Activated gamma-delta T cell (primary cell): ENCODE results near the gene AEN.

Source experiments
- DNase-seq: peaks from one replicate; lab custom pipeline; 2025; lab: John Stamatoyannopoulos, UW

The AEN gene

GRCh38 chr15:88664151-88664778 lies 43.1 kb downstream of the AEN start:
- no peak for DNase-seq

- DNase-seq = no peak
Observed at GRCh38 chr15:88674661-88675060, 53.5 kb downstream of the AEN start.

- no peak for DNase-seq
Observed at GRCh38 chr15:88678755-88679154, 57.6 kb downstream of the AEN start.

DNA sequence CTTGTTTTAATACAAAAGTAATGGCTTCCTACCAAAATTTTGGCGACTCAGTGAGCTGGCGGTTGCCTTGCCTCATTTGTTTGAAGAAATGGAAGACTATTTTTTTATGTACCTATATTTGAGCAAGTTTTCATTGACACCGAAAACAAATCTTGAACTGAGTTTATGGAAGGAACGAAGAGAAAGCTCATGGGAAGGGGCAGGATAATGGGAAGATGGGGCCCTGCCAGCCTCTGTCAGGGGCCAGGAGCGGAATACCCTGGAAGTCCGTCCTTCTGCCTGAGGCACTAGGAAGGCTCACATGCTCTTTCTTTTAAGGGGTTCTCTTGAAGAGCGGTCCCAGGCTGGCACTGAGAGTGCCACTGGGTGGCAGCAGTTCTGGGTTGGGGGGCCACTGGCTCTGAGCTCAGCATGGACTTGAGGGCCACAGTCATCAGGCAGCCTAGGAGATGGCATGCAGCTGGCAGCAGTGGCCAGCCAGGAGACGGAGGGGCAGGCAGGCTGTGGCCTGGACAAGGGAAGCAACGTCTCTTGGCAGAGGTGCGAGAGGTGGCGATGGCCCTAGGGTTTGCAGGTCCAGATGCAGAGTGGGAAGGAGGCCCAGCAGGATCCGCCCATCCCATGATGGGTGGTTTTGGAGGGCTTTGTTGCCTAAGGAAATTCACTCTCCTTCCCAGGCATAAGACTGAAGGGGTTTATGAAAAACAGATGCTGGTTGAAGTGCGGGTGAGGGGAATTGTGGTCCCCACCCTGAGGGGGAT lies 59.3 kb downstream of the AEN start:
- DNase-seq = no peak

GRCh38 chr15:88681610-88682221 lies 60.6 kb downstream of the AEN start:
- DNase-seq = no peak
